Measurements from ENCODE around the gene RPS21.

DNA sequence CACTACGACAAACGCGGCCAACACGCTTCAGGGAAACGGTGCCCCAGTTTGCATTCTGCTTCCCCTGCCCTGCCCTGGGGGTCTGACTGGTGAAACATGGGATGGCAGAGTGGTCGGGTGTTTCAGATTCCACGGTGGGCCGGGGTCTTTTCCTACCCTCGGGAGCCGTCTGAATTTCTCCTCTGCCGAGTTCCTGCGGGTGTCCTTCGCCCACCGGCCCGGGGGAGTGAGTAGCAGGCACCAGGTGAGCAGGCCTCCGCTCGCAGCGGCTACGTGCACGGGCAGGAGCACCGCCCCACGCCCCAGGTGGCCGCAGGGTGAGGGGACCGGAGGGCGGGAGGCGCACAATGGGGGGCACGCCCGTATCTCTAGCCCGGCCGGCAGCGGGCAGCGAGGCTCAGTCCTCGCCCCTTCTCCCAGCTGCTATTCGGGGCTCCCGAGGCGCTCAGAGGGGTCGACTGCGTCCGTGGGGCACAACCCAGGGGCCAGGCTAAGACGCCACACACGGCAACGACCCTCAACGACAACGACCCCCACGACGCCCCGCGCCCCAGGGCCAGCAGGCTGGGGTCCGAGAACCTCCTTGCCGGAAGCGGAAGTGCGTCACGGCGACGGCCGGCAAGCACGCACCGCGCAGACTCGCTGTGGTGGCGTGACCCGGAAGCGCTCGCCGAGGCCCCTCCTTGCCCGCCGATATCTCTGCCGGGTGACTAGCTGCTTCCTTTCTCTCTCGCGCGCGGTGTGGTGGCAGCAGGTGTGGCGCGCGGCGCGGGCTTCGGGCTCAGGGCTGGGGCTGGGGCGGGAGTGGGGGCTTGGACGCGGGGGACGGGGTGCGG, at the start of gene RPS21:
- TF ChIP-seq, protein P1, sequence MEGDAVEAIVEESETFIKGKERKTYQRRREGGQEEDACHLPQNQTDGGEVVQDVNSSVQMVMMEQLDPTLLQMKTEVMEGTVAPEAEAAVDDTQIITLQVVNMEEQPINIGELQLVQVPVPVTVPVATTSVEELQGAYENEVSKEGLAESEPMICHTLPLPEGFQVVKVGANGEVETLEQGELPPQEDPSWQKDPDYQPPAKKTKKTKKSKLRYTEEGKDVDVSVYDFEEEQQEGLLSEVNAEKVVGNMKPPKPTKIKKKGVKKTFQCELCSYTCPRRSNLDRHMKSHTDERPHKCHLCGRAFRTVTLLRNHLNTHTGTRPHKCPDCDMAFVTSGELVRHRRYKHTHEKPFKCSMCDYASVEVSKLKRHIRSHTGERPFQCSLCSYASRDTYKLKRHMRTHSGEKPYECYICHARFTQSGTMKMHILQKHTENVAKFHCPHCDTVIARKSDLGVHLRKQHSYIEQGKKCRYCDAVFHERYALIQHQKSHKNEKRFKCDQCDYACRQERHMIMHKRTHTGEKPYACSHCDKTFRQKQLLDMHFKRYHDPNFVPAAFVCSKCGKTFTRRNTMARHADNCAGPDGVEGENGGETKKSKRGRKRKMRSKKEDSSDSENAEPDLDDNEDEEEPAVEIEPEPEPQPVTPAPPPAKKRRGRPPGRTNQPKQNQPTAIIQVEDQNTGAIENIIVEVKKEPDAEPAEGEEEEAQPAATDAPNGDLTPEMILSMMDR (IDR thresholded peaks at IDR 0.05): peak in 1 of 5 experiments; percentile 40
- peak; percentile 51 to 76 for TF ChIP-seq POLR2A (IDR thresholded peaks at IDR 0.05)
